ENCODE measurements around the gene TYR.
"Not testable (repeated sequence)": the region's sequence is repeated elsewhere in the genome, so short reads cannot be mapped to it uniquely, and the experiment has no call there.

The TYR gene

GRCh38 chr11:89203814-89204213 is 26.1 kb downstream of the TYR start:
- DNase-seq (ENCODE audit: insufficient read length, low spot score) = no peak
- TF ChIP-seq CTCF (IDR thresholded peaks at IDR 0.05; ENCODE audit: insufficient read depth, missing control alignments) = no peak
- no peak for FAIRE-seq

- DNase-seq (ENCODE audit: insufficient read length, low spot score) = no peak
- no peak for FAIRE-seq
- TF ChIP-seq CTCF (IDR thresholded peaks at IDR 0.05; ENCODE audit: insufficient read depth, missing control alignments) = peak; percentile 19
Measured at GRCh38 chr11:89205378-89205777, 27.7 kb downstream of the TYR start.

GRCh38 chr11:89220684-89221339 is 43.1 kb downstream of the TYR start:
- FAIRE-seq = no peak
- TF ChIP-seq CTCF (IDR thresholded peaks at IDR 0.05; ENCODE audit: insufficient read depth, missing control alignments) = no peak

GRCh38 chr11:89235083-89235482 is 57.4 kb downstream of the TYR start:
- FAIRE-seq = no peak
- no peak for TF ChIP-seq CTCF (IDR thresholded peaks at IDR 0.05; ENCODE audit: insufficient read depth, missing control alignments)
- DNase-seq (ENCODE audit: insufficient read length, low spot score) = no peak

More at GRCh38 chr11:89220684-89221339, 43.1 kb downstream of the TYR start:
- DNase-seq (ENCODE audit: insufficient read length, low spot score) = no peak

- FAIRE-seq (no peak), DNase-seq (ENCODE audit: insufficient read length, low spot score) (no peak)
- no peak for TF ChIP-seq CTCF (IDR thresholded peaks at IDR 0.05; ENCODE audit: insufficient read depth, missing control alignments)
Measured at GRCh38 chr11:89235976-89236375, 58.3 kb downstream of the TYR start.

GRCh38 chr11:89247007-89247406 is 69.3 kb downstream of the TYR start:
- FAIRE-seq = peak; percentile 21
- DNase-seq (ENCODE audit: insufficient read length, low spot score) = not testable (repeated sequence)

GRCh38 chr11:89249196-89249595 is 71.5 kb downstream of the TYR start:
- no peak for DNase-seq (ENCODE audit: insufficient read length, low spot score)

GRCh38 chr11:89261483-89261882 is 83.8 kb downstream of the TYR start:
- DNase-seq (ENCODE audit: insufficient read length, low spot score); FAIRE-seq: not testable (repeated sequence)

More at GRCh38 chr11:89249196-89249595, 71.5 kb downstream of the TYR start:
- no peak for TF ChIP-seq CTCF (IDR thresholded peaks at IDR 0.05; ENCODE audit: insufficient read depth, missing control alignments)
- FAIRE-seq = no peak

Measured in D721Med (cell line).